Measurements from ENCODE around the gene TDRD15.

GRCh38 chr2:21165350-21165749 is 41.6 kb downstream of the TDRD15 start:
- TF ChIP-seq CTCF (IDR thresholded peaks at IDR 0.05), result peak in 1 of 7 experiments; percentile 11
- no peak for TF ChIP-seq POLR2A (IDR thresholded peaks at IDR 0.05)

All from body of pancreas (tissue), 4 donors.